ENCODE results near the gene PARVB.

The PARVB gene

DNA sequence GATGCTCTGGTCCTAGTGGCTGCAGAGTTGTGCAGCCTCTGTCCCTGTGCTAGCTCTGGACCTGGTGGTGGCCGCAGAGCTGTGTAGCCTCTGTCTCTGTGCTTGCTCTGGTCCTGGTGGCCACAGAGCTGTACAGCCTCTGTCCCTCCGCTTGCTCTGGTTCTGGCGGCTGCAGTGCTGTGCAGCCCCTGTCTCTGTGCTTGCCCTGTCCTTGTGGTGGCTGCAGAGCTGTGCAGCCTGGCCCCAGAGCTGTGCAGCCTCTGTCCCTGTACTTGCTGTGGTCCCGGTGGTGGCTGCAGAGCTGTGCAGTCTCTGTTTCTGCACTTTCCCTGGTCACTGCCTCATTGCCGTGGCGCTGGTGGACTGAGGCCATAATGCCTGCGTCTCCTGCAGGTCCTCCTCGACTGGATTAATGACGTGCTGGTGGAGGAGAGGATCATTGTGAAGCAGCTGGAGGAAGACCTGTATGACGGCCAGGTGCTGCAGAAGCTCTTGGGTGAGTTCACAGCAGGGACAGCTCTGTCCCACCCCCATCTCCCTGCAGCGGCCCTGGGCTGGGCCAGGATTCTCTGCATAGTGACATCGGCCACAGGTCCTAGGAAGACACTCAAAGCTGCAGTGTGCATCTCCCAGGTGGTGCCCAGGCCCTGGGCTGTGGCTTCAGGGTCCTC, 94.7 kb downstream of the PARVB start:
- ChIA-PET POLR2A (no interaction called here), CTCF (interaction anchor here (1.7 kb wide), 1 partner anchor 33 kb away, joined by 5 read pairs; no protein-coding TSS in a partner anchor)
- Histone ChIP-seq H3K4me3 (ENCODE audit: low read depth, low read length) (no peak overlapping the region), H3K4me1 (ENCODE audit: control insufficient read depth, insufficient read depth, low read length) (no peaks in the 10 kb centered on the region), H3K36me3 (ENCODE audit: control insufficient read depth in 2 of 2, insufficient read depth in 1 of 2, low read length in 2 of 2) (peaks cover 0 to 4% of the 10 kb centered on the region in 2 experiments; a peak in 1 of 3 replicates), H3K9me3 (ENCODE audit: control insufficient read depth, insufficient read depth, low read depth, low read length) (no peaks in the 10 kb centered on the region), H3K27ac (ENCODE audit: extremely low read depth, low read depth, low read length) (no peak overlapping the region)
- TF ChIP-seq ZNF175 (tag by site-specific recombination; IDR thresholded peaks at IDR 0.05) (no peak), ZNF19 (tag by site-specific recombination; IDR thresholded peaks at IDR 0.05; ENCODE audit: low read depth) (no peak), SCRT2 (tag by site-specific recombination; IDR thresholded peaks at IDR 0.05) (no peak), KLF10 (tag by site-specific recombination; IDR thresholded peaks at IDR 0.05) (no peak), ZFP41 (tag by site-specific recombination; IDR thresholded peaks at IDR 0.05; ENCODE audit: borderline replicate concordance) (no peak), ZNF426 (tag by site-specific recombination; IDR thresholded peaks at IDR 0.05) (no peak), ZSCAN30 (tag by site-specific recombination; IDR thresholded peaks at IDR 0.05) (no peak), ZNF544 (tag by site-specific recombination; IDR thresholded peaks at IDR 0.05) (no peak), ZNF560 (tag by site-specific recombination; IDR thresholded peaks at IDR 0.05; ENCODE audit: borderline replicate concordance) (no peak), ZNF146 (tag by site-specific recombination; IDR thresholded peaks at IDR 0.05) (no peak), ZNF776 (tag by site-specific recombination; IDR thresholded peaks at IDR 0.05; ENCODE audit: borderline replicate concordance) (no peak), ZNF549 (tag by site-specific recombination; IDR thresholded peaks at IDR 0.05) (no peak), ZBTB10 (tag by site-specific recombination; IDR thresholded peaks at IDR 0.05) (no peak), ZFP3 (tag by site-specific recombination; IDR thresholded peaks at IDR 0.05; ENCODE audit: low read depth) (no peak)
- TF ChIP-seq, protein P1, sequence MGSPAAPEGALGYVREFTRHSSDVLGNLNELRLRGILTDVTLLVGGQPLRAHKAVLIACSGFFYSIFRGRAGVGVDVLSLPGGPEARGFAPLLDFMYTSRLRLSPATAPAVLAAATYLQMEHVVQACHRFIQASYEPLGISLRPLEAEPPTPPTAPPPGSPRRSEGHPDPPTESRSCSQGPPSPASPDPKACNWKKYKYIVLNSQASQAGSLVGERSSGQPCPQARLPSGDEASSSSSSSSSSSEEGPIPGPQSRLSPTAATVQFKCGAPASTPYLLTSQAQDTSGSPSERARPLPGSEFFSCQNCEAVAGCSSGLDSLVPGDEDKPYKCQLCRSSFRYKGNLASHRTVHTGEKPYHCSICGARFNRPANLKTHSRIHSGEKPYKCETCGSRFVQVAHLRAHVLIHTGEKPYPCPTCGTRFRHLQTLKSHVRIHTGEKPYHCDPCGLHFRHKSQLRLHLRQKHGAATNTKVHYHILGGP (tag by site-specific recombination; IDR thresholded peaks at IDR 0.05) = no peak
- TF ChIP-seq, protein P2, sequence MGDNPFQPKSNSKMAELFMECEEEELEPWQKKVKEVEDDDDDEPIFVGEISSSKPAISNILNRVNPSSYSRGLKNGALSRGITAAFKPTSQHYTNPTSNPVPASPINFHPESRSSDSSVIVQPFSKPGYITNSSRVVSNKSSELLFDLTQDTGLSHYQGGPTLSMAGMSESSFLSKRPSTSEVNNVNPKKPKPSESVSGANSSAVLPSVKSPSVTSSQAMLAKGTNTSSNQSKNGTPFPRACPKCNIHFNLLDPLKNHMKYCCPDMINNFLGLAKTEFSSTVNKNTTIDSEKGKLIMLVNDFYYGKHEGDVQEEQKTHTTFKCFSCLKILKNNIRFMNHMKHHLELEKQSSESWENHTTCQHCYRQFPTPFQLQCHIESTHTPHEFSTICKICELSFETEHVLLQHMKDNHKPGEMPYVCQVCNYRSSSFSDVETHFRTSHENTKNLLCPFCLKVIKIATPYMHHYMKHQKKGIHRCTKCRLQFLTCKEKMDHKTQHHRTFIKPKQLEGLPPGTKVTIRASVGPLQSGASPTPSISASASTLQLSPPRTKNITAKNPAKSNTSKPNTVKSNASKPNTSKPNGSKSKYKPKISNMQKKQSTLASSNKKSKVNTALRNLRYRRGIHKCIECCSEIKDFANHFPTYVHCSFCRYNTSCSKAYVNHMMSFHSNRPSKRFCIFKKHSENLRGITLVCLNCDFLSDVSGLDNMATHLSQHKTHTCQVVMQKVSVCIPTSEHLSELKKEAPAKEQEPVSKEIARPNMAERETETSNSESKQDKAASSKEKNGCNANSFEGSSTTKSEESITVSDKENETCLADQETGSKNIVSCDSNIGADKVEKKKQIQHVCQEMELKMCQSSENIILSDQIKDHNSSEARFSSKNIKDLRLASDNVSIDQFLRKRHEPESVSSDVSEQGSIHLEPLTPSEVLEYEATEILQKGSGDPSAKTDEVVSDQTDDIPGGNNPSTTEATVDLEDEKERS (tag by site-specific recombination; IDR thresholded peaks at IDR 0.05) = no peak

GRCh38 chr22:44119669-44120313, 95.7 kb downstream of the PARVB start:
- CTCF ChIA-PET = interaction anchor here (0.7 to 1.7 kb wide), 2 partner anchors 34 to 40 kb away, joined by 3 to 5 read pairs; no protein-coding TSS in a partner anchor
- TF ChIP-seq ZNF404 (tag by site-specific recombination; IDR thresholded peaks at IDR 0.05) (no peak), ZNF148 (tag by site-specific recombination; IDR thresholded peaks at IDR 0.05; ENCODE audit: borderline replicate concordance) (no peak), ZNF362 (tag by site-specific recombination; IDR thresholded peaks at IDR 0.05) (no peak), ZNF169 (tag by site-specific recombination; IDR thresholded peaks at IDR 0.05) (no peak), TCF7L2 (IDR thresholded peaks at IDR 0.05; ENCODE audit: borderline replicate concordance, low read depth, low read length) (no peak), ZNF473 (tag by site-specific recombination; IDR thresholded peaks at IDR 0.05) (no peak), ZNF416 (tag by site-specific recombination; IDR thresholded peaks at IDR 0.05) (no peak), IKZF3 (tag by site-specific recombination; IDR thresholded peaks at IDR 0.05) (no peak)

More at GRCh38 chr22:44119669-44120313, 95.7 kb downstream of the PARVB start:
- no peaks in the 10 kb centered on the region for H3K9me3 ChIP-seq (ENCODE audit: control insufficient read depth, insufficient read depth, low read depth, low read length)
- POLR2A ChIA-PET = no interaction called here
- H3K36me3 ChIP-seq (ENCODE audit: control insufficient read depth in 2 of 2, insufficient read depth in 1 of 2, low read length in 2 of 2) = peaks cover 0 to 4% of the 10 kb centered on the region in 2 experiments; a peak in 1 of 3 replicates
- H3K4me1 ChIP-seq (ENCODE audit: control insufficient read depth, insufficient read depth, low read length) = no peaks in the 10 kb centered on the region
- H3K4me3 ChIP-seq (ENCODE audit: low read depth, low read length) = no peak overlapping the region
- no peak overlapping the region for H3K27ac ChIP-seq (ENCODE audit: extremely low read depth, low read depth, low read length)

Data from HEK293 (cell line).